Testis (tissue), 3 donors: ENCODE results near the gene INAVA. TPM values are rescaled to one million over a fixed set of nuclear protein-coding genes. Genes with fewer than 3 reads are reported as not detected.
"Not testable (repeated sequence)": the region's sequence is repeated elsewhere in the genome, so short reads cannot be mapped to it uniquely, and the experiment has no call there.

Experiments
- DNase-seq: peaks from one replicate; pipeline ENCODE4 v3.0.0-alpha.2; 2019
- H3K27ac ChIP-seq, 2 donors: fragments of 200-600 bp; sonication (generic); one replicate each; pipeline ENCODE4 v1.5.1; 2019
- H3K27me3 ChIP-seq: fragments of 200-600 bp; sonication (generic); one replicate; pipeline ENCODE4 v1.5.1; 2019
- H3K36me3 ChIP-seq: fragments of 200-600 bp; sonication (generic); one replicate; pipeline ENCODE4 v1.5.1; 2017; ENCODE audit warnings: low read depth; ENCODE audit errors: missing control alignments
- H3K4me1 ChIP-seq: fragments of 200-600 bp; sonication (generic); one replicate; pipeline ENCODE4 v1.5.1; 2019
- H3K4me3 ChIP-seq, 2 donors: fragments of 200-600 bp; sonication (generic); one replicate each; pipeline ENCODE4 v1.5.1; 2017 to 2019
- H3K9me3 ChIP-seq: fragments of 200-600 bp; sonication (generic); one replicate; pipeline ENCODE4 v1.5.1; 2017
- CTCF ChIP-seq, 3 experiments: fragments of 450-650 bp in 2 of 3; fragments of 200-600 bp in 1 of 3; sonication (generic) in 1 of 3; IDR thresholded peaks; one replicate each; pipeline ENCODE4 v1.5.1; 2016 to 2019; ENCODE audit warnings: antibody characterized with exemption in 3 of 3, mild to moderate bottlenecking in 2 of 3, moderate library complexity in 1 of 3
- POLR2A ChIP-seq: fragments of 450-650 bp; IDR thresholded peaks from one replicate; pipeline ENCODE4 v1.6.1; 2017; ENCODE audit warnings: antibody characterized with exemption, mild to moderate bottlenecking, moderate library complexity
- WGBS, 2 donors: methylation state at CpG; one replicate each; pipeline ENCODE4 v1.1.5; 2018; 5-methylcytosine and 5-hydroxymethylcytosine counted together
- intact Hi-C: fragments of 100-400 bp; cut with DNase I; formaldehyde crosslinking; loops from one replicate; pipeline ENCODE4 v1.15.1; 2023; ENCODE audit warnings: low total_unique reads
- polyA plus RNA-seq: library from polyadenylated mRNA; stranded (reverse); fragments of 350-450 nt; fragmentation: Illumina TruSeq; extraction: RNeasy Lipid Tissue Mini Kit (QIAGEN cat#74804); gene quantifications from one replicate; pipeline ENCODE4 v1.2.3, GENCODE V29; 2014; ENCODE audit warnings: low read depth, low replicate concordance; ENCODE audit not compliant: insufficient read depth
- total RNA-seq, 2 donors: library from RNA; depleted of rRNA; stranded (reverse); fragments of >200 nt; gene quantifications; one replicate each; pipeline ENCODE4 v1.2.3, GENCODE V29; 2016

The INAVA gene
- total and polyA plus RNA-seq, 3 donors from 2014 or later = 1.5 to 5.8 (median 2.3) TPM

- H3K4me1 ChIP-seq = no peaks in the 10 kb centered on the region
- WGBS, 2 donors = 80 to 86% methylated on average over 21 to 24 of the region's 24 CpGs
- H3K27ac ChIP-seq = no peak overlapping the region
- H3K4me3 ChIP-seq = no peak overlapping the region
- no peaks in the 10 kb centered on the region for H3K9me3 ChIP-seq
- DNase-seq = no peak
- no peaks in the 10 kb centered on the region for H3K27me3 ChIP-seq
- intact Hi-C loops = no loop called here
- TF ChIP-seq CTCF (IDR thresholded peaks at IDR 0.05) = no peak
- no peak for TF ChIP-seq POLR2A
- no peaks in the 10 kb centered on the region for H3K36me3 ChIP-seq
These were observed 16.7 kb downstream of the INAVA start for GRCh38 chr1:200911361-200911760.

GRCh38 chr1:200911936-200912335 lies 17.2 kb downstream of the INAVA start:
- WGBS, 2 donors = 63 to 75% methylated on average over 4 to 8 of the region's 21 CpGs
- H3K4me3 ChIP-seq, H3K9me3 ChIP-seq, H3K4me1 ChIP-seq, H3K27me3 ChIP-seq, intact Hi-C loops, DNase-seq, H3K27ac ChIP-seq, H3K36me3 ChIP-seq: not testable (repeated sequence)

GRCh38 chr1:200912737-200913407 lies 18.2 kb downstream of the INAVA start:
- Histone ChIP-seq H3K9me3 (no peaks in the 10 kb centered on the region), H3K27ac (no peak overlapping the region), H3K4me3 (no peak overlapping the region), H3K27me3 (no peaks in the 10 kb centered on the region), H3K36me3 (no peaks in the 10 kb centered on the region), H3K4me1 (no peaks in the 10 kb centered on the region)
- no peak for TF ChIP-seq CTCF (IDR thresholded peaks at IDR 0.05)
- no peak for TF ChIP-seq POLR2A
- no peak for DNase-seq
- intact Hi-C loops = no loop called here
- WGBS, 2 donors = 86 to 93% methylated on average over 12 to 13 of the region's 13 CpGs

- H3K4me1 ChIP-seq = no peaks in the 10 kb centered on the region
- intact Hi-C loops = no loop called here
- no peak for TF ChIP-seq CTCF (IDR thresholded peaks at IDR 0.05)
- no peak for TF ChIP-seq POLR2A
These were observed 21.5 kb downstream of the INAVA start for GRCh38 chr1:200916152-200916551.

GRCh38 chr1:200916681-200917080 lies 22.0 kb downstream of the INAVA start:
- H3K27me3 ChIP-seq = no peaks in the 10 kb centered on the region
- no peaks in the 10 kb centered on the region for H3K36me3 ChIP-seq
- H3K9me3 ChIP-seq = no peaks in the 10 kb centered on the region
- H3K4me1 ChIP-seq = no peaks in the 10 kb centered on the region
- no peak overlapping the region for H3K27ac ChIP-seq
- DNase-seq = no peak
- TF ChIP-seq POLR2A (no peak), CTCF (IDR thresholded peaks at IDR 0.05) (no peak)
- H3K4me3 ChIP-seq = peak overlapping the region; percentile 29 to 32
- WGBS, 2 donors = 69 to 73% methylated on average over 11 of the region's 11 CpGs
- intact Hi-C loops = no loop called here

More at GRCh38 chr1:200916152-200916551, 21.5 kb downstream of the INAVA start:
- Histone ChIP-seq H3K9me3 (no peaks in the 10 kb centered on the region), H3K27ac (no peak overlapping the region), H3K36me3 (no peaks in the 10 kb centered on the region), H3K27me3 (no peaks in the 10 kb centered on the region), H3K4me3 (peak overlapping the region; percentile 29 to 32)
- DNase-seq = no peak
- 28 to 40% methylated on average over 4 to 22 of the region's 22 CpGs for WGBS, 2 donors
